Kidney (tissue), 14 donors: ENCODE results near the gene NR3C2. TPM values are rescaled to one million over a fixed set of nuclear protein-coding genes. Genes with fewer than 3 reads are reported as not detected.

Experiments
- DNase-seq, 5 donors: peaks; one replicate each; pipeline ENCODE4 v3.0.0-alpha.2; 2013 to 2020
- FAIRE-seq: peaks from 2 replicates; lab custom pipeline; 2012; peaks lifted over from hg19 to GRCh38; lab: Jason Lieb, UNC
- H3K27ac ChIP-seq, 2 donors: one replicate each; pipeline ENCODE4 v1.7.0; 2013; ENCODE audit warnings: low read depth in 2 of 2, low read length in 2 of 2, inconsistent platforms in 1 of 2
- H3K27me3 ChIP-seq: one replicate; pipeline ENCODE4 v1.7.1; 2013; ENCODE audit warnings: low read length, inconsistent platforms; ENCODE audit not compliant: control insufficient read depth, insufficient read depth
- H3K36me3 ChIP-seq, 3 donors: one replicate each; pipeline versions ENCODE4 v1.7.0 to v1.7.1; 2013; ENCODE audit warnings: low read length in 3 of 3, control low read depth in 1 of 3, inconsistent platforms in 1 of 3; ENCODE audit not compliant: insufficient read depth in 3 of 3, control insufficient read depth in 2 of 3
- H3K4me1 ChIP-seq, 3 donors: one replicate each; pipeline versions ENCODE4 v1.7.0 to v1.7.1; 2013; ENCODE audit warnings: low read length in 3 of 3, inconsistent platforms in 1 of 3, low read depth in 1 of 3; ENCODE audit not compliant: control insufficient read depth in 2 of 3, insufficient read depth in 2 of 3
- H3K4me3 ChIP-seq, 3 donors: one replicate each; pipeline versions ENCODE4 v1.7.0 to v1.8.1; 2013; ENCODE audit warnings: low read length in 3 of 3, control low read depth in 1 of 3, inconsistent platforms in 1 of 3
- H3K9ac ChIP-seq, 3 donors: one replicate each; pipeline versions ENCODE4 v1.7.0 to v1.7.1; 2013; ENCODE audit warnings: low read length in 3 of 3, control low read depth in 1 of 3, inconsistent platforms in 1 of 3
- H3K9me3 ChIP-seq, 3 donors: one replicate each; pipeline versions ENCODE4 v1.7.0 to v1.7.1; 2013; ENCODE audit warnings: low read length in 3 of 3, control low read depth in 1 of 3, inconsistent platforms in 1 of 3; ENCODE audit not compliant: control insufficient read depth in 2 of 3, insufficient read depth in 1 of 3
- intact Hi-C: fragments of 100-400 bp; cut with DNase I; formaldehyde crosslinking; loops from one replicate; pipeline ENCODE4 v1.11.1; 2022
- polyA plus RNA-seq: library from polyadenylated mRNA; stranded (reverse); fragments of 350-450 nt; fragmentation: Illumina TruSeq; extraction: RNeasy Lipid Tissue Mini Kit (QIAGEN cat#74804); gene quantifications from one replicate; pipeline ENCODE4 v1.2.3, GENCODE V29; 2014; ENCODE audit warnings: low read depth, low replicate concordance; ENCODE audit not compliant: insufficient read depth
- total RNA-seq: library from RNA; stranded (reverse); fragmentation: NEBNext Ultra II Directional; extraction: Animal tissue kit (Norgen Biotek cat#: 25700); gene quantifications from one replicate; pipeline ENCODE4 v1.2.1, GENCODE V29; 2021
- TF ChIP-seq, protein P1 (sequence below): IDR thresholded peaks from 3 replicates; pipeline ENCODE4 v1.5.1; 2012; ENCODE audit warnings: mild to moderate bottlenecking, moderate library complexity, borderline replicate concordance; ENCODE audit not compliant: insufficient read depth; ENCODE audit errors: extremely low read depth
- donor health status: control.
- donor health status: control.
- donor health status: control.
- donor health status: control.
- donor health status: control.
- donor health status: DM: yes; HTN: yes; CAD: no.
- donor health status: Normal renal cell carcinoma (clear cell type).

NR3C2 gene
- total and polyA plus RNA-seq, 2 donors from 2014 or later, result 8.7 to 43.4 TPM

- intact Hi-C loops, result no loop called here
- Histone ChIP-seq H3K9me3 (peaks cover 0 to 6% (median 0%) of the 10 kb centered on the region in 3 donors), H3K27ac (no peak overlapping the region), H3K4me3 (no peak overlapping the region), H3K4me1 (no peaks in the 10 kb centered on the region), H3K9ac (no peak overlapping the region), H3K27me3 (no peaks in the 10 kb centered on the region), H3K36me3 (peaks cover 3 to 25% (median 21%) of the 10 kb centered on the region in 3 donors)
- TF ChIP-seq, protein P1, sequence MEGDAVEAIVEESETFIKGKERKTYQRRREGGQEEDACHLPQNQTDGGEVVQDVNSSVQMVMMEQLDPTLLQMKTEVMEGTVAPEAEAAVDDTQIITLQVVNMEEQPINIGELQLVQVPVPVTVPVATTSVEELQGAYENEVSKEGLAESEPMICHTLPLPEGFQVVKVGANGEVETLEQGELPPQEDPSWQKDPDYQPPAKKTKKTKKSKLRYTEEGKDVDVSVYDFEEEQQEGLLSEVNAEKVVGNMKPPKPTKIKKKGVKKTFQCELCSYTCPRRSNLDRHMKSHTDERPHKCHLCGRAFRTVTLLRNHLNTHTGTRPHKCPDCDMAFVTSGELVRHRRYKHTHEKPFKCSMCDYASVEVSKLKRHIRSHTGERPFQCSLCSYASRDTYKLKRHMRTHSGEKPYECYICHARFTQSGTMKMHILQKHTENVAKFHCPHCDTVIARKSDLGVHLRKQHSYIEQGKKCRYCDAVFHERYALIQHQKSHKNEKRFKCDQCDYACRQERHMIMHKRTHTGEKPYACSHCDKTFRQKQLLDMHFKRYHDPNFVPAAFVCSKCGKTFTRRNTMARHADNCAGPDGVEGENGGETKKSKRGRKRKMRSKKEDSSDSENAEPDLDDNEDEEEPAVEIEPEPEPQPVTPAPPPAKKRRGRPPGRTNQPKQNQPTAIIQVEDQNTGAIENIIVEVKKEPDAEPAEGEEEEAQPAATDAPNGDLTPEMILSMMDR, result no peak
- DNase-seq (no peak), FAIRE-seq (no peak)
These were observed 365.2 kb downstream of the NR3C2 start for GRCh38 chr4:148076964-148077363.

DNA sequence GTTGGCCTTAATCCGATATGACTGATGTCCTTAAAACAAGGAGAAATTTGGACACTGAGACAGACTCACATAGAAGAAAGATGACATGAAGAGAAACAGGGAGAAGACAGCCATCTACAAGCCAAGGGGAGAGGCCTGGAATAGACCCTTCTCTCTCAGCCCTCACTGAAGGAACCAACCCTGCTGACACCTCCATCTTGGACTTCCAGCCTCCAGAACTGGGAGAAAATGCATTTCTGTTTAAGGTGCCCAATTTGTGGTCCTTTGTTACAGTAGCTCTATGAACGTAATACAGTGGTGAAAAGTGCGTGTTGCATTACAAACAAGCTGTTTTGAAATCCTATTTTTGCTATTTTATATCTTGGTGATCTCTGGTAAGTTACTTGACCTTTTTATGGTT lies 366.8 kb downstream of the NR3C2 start:
- Histone ChIP-seq H3K4me3 (no peak overlapping the region), H3K9ac (no peak overlapping the region), H3K27ac (no peak overlapping the region), H3K27me3 (no peaks in the 10 kb centered on the region), H3K36me3 (peaks cover 3 to 19% (median 17%) of the 10 kb centered on the region in 3 donors), H3K4me1 (peaks cover 0 to 7% (median 0%) of the 10 kb centered on the region in 3 donors), H3K9me3 (peaks cover 0 to 6% (median 0%) of the 10 kb centered on the region in 3 donors)
- TF ChIP-seq, protein P1, result no peak
- DNase-seq, result no peak
- intact Hi-C loops, result no loop called here
- no peak for FAIRE-seq

DNA sequence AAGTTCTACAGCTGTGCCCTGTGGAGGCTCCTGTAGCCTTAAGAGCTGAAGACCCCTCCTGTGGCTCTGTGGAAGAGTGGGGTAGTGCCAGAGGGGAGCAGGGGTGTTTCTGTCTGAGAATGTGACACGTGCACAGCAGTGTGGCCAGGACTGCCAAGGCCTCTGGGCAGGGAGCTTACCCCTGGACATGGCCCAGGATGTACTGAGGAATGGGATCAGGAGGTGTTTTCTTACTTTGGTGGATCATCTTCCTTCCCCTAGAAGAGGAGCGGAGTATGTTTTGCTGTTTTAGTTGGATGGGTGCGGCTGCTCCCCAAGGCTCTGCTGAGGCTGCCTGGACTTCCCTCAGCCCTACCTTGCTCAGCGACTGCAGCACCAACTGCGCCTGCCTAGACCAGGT lies 367.8 kb downstream of the NR3C2 start:
- Histone ChIP-seq H3K9ac (no peak overlapping the region), H3K27ac (no peak overlapping the region), H3K4me3 (no peak overlapping the region), H3K4me1 (peaks cover 0 to 15% (median 5%) of the 10 kb centered on the region in 3 donors), H3K27me3 (no peaks in the 10 kb centered on the region), H3K9me3 (peaks cover 0 to 6% (median 0%) of the 10 kb centered on the region in 3 donors), H3K36me3 (peaks cover 3 to 14% (median 8%) of the 10 kb centered on the region in 3 donors)
- no peak for DNase-seq
- TF ChIP-seq, protein P1, result no peak
- intact Hi-C loops, result no loop called here
- FAIRE-seq, result no peak

- Histone ChIP-seq H3K4me1 (peaks cover 0 to 15% (median 5%) of the 10 kb centered on the region in 3 donors), H3K36me3 (peaks cover 3 to 14% (median 6%) of the 10 kb centered on the region in 3 donors), H3K9me3 (peaks cover 0 to 6% (median 0%) of the 10 kb centered on the region in 3 donors), H3K4me3 (no peak overlapping the region), H3K27ac (no peak overlapping the region), H3K27me3 (no peaks in the 10 kb centered on the region), H3K9ac (no peak overlapping the region)
- TF ChIP-seq, protein P1, result no peak
- no peak for DNase-seq
- intact Hi-C loops, result no loop called here
- no peak for FAIRE-seq
These were observed 368.9 kb downstream of the NR3C2 start for GRCh38 chr4:148073349-148073748.
